GM19468 (cell line): ENCODE measurements around the gene HMGCL.
"Not testable (repeated sequence)": the region's sequence is repeated elsewhere in the genome, so short reads cannot be mapped to it uniquely, and the experiment has no call there.

Experiments used
- ATAC-seq: cut with Tn5 transposase; IDR thresholded peaks from one replicate; pipeline ENCODE4 v1.9.1; 2021; ENCODE audit warnings: mild to moderate bottlenecking, moderate library complexity, moderate number of reproducible peaks; ENCODE audit not compliant: unreplicated experiment; ENCODE audit errors: extremely low read depth

The HMGCL gene

GRCh38 chr1:23834156-23834555 lies 8.9 kb upstream of the HMGCL start:
- not testable (repeated sequence) for ATAC-seq

- ATAC-seq: no peak
Measured at GRCh38 chr1:23827717-23828116, 2.5 kb upstream of the HMGCL start.

- ATAC-seq: not testable (repeated sequence)
Measured at GRCh38 chr1:23826590-23826989, 1.4 kb upstream of the HMGCL start.

GRCh38 chr1:23825762-23826522 lies 713 bp upstream of the HMGCL start:
- no peak for ATAC-seq

GRCh38 chr1:23824711-23825075 lies 536 bp downstream of the HMGCL start:
- ATAC-seq: no peak

GRCh38 chr1:23823767-23824166 lies 1.5 kb downstream of the HMGCL start:
- no peak for ATAC-seq

- no peak for ATAC-seq
Measured at GRCh38 chr1:23817633-23818032, 7.6 kb downstream of the HMGCL start.

GRCh38 chr1:23816906-23817305 lies 8.3 kb downstream of the HMGCL start:
- no peak for ATAC-seq

GRCh38 chr1:23816361-23816760 lies 8.9 kb downstream of the HMGCL start:
- no peak for ATAC-seq

GRCh38 chr1:23814016-23814415 lies 11.2 kb downstream of the HMGCL start:
- ATAC-seq: no peak

GRCh38 chr1:23810818-23811540 lies 14.2 kb downstream of the HMGCL start:
- ATAC-seq: no peak

GRCh38 chr1:23809751-23810171 lies 15.5 kb downstream of the HMGCL start:
- ATAC-seq: peak; percentile 49

- ATAC-seq: no peak
Measured at GRCh38 chr1:23807453-23807852, 17.8 kb downstream of the HMGCL start.

GRCh38 chr1:23806280-23806679 lies 18.9 kb downstream of the HMGCL start:
- no peak for ATAC-seq

- no peak for ATAC-seq
Measured at GRCh38 chr1:23805025-23805424, 20.2 kb downstream of the HMGCL start.

- ATAC-seq: no peak
Measured at GRCh38 chr1:23804183-23804835, 20.9 kb downstream of the HMGCL start.

GRCh38 chr1:23803674-23804073 lies 21.6 kb downstream of the HMGCL start:
- ATAC-seq: no peak

GRCh38 chr1:23802809-23803342 lies 22.4 kb downstream of the HMGCL start:
- not testable (repeated sequence) for ATAC-seq

GRCh38 chr1:23801876-23802275 lies 23.4 kb downstream of the HMGCL start:
- ATAC-seq: no peak

GRCh38 chr1:23801338-23801748 lies 23.9 kb downstream of the HMGCL start:
- no peak for ATAC-seq
